GM18861 (cell line): ENCODE measurements around the gene BPI.
"Not testable (repeated sequence)": the region's sequence is repeated elsewhere in the genome, so short reads cannot be mapped to it uniquely, and the experiment has no call there.

Source experiments
- ATAC-seq: cut with Tn5 transposase; IDR thresholded peaks from one replicate; pipeline ENCODE4 v1.9.1; 2021; ENCODE audit not compliant: unreplicated experiment

The BPI gene

GRCh38 chr20:38331814-38332213 lies 27.9 kb downstream of the BPI start:
- no peak for ATAC-seq

GRCh38 chr20:38334016-38334415 lies 30.1 kb downstream of the BPI start:
- no peak for ATAC-seq

- no peak for ATAC-seq
Observed at GRCh38 chr20:38336726-38337125, 32.8 kb downstream of the BPI start.

GRCh38 chr20:38337561-38338140 lies 33.7 kb downstream of the BPI start:
- no peak for ATAC-seq

GRCh38 chr20:38338849-38339520 lies 35.0 kb downstream of the BPI start:
- ATAC-seq = no peak

GRCh38 chr20:38339521-38339896 lies 35.6 kb downstream of the BPI start:
- ATAC-seq = not testable (repeated sequence)

- ATAC-seq = no peak
Observed at GRCh38 chr20:38339997-38340396, 36.0 kb downstream of the BPI start.

- ATAC-seq = no peak
Observed at GRCh38 chr20:38340693-38341092, 36.7 kb downstream of the BPI start.

- ATAC-seq = no peak
Observed at GRCh38 chr20:38342216-38342615, 38.3 kb downstream of the BPI start.

- ATAC-seq = no peak
Observed at GRCh38 chr20:38342713-38343310, 38.9 kb downstream of the BPI start.

- ATAC-seq = no peak
Observed at GRCh38 chr20:38343311-38344106, 39.6 kb downstream of the BPI start.

GRCh38 chr20:38344107-38344701 lies 40.2 kb downstream of the BPI start:
- no peak for ATAC-seq

- no peak for ATAC-seq
Observed at GRCh38 chr20:38345643-38346042, 41.7 kb downstream of the BPI start.

- no peak for ATAC-seq
Observed at GRCh38 chr20:38346247-38346651, 42.3 kb downstream of the BPI start, which contains the start of gene LBP. LBP (plus strand) TSS chr20:38346482; CDS start chr20:38346517, 35 bp downstream.

- no peak for ATAC-seq
Observed at GRCh38 chr20:38346741-38347140, 42.8 kb downstream of the BPI start.

- ATAC-seq = no peak
Observed at GRCh38 chr20:38349856-38350255, 45.9 kb downstream of the BPI start.

- no peak for ATAC-seq
Observed at GRCh38 chr20:38350879-38351775, 47.2 kb downstream of the BPI start.

GRCh38 chr20:38353316-38353715 lies 49.4 kb downstream of the BPI start:
- ATAC-seq = no peak

- ATAC-seq = no peak
Observed at GRCh38 chr20:38354227-38354626, 50.3 kb downstream of the BPI start.
